Measurements from ENCODE around the gene PTPDC1.

The PTPDC1 gene

DNA sequence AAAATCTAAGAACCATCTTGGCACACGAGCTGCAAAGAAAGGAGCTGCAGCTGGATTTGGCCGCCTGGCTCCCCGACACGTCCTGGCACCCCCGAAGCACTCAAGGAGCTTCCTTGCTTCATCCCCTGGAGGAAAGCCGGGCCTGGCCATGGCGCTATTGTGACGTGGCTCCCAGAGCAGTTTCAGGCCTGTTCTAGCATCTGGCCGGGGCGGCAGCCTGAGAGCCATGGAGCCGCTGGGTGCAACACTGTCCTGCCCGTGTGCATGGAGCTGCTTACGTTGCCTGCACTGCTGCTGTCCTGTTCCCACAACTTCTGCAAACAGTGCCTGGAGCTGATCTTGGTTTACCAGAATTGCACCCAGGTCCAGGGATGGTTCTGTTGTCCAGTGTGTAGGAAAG lies 63.5 kb downstream of the PTPDC1 start:
- no peak for DNase-seq

DNA sequence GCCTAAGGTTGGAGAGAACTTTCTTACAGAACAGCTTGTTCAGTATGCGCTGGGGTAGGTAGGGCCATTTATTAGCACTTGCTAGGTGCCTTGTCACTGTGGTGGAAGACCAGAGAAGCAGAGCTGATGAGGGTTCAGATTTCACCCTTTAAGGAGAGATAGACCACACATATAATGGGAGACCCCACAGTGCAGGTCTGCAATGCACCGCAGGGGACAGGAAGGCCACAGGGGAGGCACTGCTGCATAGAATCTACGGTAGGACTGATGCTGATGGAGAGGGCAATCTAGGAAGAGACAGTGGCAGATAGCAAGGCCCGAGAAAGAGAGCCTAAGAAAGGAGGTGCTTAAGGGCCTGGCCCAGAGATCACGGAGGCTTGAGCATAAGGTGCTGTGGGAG lies 64.2 kb downstream of the PTPDC1 start:
- no peak for DNase-seq

DNA sequence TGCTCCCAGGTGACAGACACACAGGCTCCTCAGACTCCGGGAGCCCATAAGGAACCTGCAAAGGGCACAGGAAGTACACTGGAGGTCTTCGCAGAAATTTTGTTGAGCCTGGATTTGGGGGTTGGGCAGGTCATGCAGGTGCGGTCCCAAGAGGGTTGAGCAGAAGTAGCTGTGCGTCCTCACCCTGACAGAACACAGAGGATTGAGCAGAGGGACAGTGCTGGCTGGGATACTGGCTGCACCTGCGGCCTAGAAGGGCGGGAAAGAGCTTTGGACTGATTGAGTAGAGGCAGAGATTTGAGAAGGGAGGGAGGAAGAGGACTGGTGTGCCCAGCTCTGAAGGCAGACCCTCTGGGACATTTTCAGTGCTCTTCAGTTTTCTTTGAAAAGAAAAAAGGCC lies 65.4 kb downstream of the PTPDC1 start:
- DNase-seq, result no peak

DNA sequence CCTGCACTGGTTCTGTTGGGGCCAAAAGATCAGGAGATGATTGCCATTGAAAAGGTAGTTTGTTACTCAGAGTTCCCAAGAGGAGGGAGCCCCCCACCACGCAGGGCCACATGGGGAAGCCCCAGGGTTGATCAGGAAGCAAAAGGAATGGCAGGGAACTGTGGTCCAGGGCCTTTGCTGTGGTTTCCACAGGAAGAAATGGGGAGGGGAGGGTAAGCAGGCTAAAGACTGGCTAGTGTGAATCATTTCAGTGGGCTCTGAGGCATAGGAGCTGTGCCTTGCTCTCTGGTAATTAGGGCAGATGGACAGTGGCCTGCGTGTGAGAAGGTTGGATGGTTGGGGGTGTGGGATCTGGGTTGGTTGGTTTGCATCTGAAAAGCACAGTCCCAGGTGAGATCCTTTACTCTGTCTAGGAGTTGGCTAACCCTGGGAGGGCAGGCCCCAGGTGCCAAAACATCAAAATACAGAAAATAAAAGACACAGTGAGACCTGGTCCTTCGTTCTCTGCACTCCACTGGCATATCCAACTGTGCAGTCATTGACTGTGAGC lies 66.1 kb downstream of the PTPDC1 start:
- DNase-seq, result no peak

DNA sequence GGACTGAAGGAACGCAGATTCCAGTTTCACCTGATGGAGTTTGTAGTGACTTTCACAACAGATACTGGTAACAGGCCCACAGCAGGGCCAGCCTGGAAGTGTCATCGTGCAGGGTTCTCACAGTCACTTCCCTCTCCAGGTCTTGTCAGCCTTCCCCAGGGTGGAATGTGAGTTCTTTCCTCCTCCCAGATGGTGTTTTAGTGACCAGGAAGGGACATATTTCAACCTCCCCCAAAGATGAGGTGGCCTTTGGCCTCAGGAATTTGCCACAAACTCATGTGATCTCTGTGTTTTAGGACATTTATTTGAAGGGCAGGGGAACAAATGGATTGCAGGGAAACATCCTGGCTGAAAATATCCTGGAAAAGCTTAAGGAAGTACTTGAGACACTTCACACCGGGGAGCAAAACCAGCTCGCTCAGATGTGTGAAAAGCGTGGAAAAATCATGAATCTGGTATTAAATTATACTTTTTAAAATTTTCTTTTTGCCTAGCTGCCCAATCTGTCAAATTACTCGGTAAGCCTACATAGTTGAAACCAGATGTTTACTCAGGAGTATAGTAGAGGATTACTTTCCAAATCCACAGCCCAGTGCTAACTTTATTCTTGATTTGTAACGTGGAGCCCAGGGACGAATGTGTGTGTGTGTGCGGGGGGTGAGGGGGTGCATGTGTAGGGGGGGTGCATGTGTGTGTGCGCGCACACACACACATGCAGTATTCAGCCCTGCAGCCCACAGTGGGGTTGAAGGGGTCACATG lies 66.8 kb downstream of the PTPDC1 start:
- no peak for DNase-seq

DNA sequence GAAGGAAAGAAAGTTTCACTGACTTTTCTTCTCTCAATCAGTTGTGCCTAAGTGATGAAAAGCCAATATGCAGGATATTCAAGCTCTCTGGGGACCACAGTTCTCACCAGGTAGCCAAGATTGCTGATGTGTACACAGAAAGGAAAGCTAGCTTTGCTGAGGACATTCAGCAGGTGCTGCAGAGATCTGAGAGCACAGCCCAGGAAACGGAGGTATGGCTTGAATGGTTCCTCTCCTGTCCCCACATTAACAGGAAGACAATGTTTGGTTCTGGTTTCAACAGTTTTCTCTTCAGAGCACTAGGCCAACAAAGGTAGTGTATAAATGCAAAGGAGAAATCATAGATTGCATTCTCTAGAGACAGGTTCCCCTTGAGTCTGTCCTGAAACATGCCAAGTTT lies 69.6 kb downstream of the PTPDC1 start:
- no peak for DNase-seq

DNA sequence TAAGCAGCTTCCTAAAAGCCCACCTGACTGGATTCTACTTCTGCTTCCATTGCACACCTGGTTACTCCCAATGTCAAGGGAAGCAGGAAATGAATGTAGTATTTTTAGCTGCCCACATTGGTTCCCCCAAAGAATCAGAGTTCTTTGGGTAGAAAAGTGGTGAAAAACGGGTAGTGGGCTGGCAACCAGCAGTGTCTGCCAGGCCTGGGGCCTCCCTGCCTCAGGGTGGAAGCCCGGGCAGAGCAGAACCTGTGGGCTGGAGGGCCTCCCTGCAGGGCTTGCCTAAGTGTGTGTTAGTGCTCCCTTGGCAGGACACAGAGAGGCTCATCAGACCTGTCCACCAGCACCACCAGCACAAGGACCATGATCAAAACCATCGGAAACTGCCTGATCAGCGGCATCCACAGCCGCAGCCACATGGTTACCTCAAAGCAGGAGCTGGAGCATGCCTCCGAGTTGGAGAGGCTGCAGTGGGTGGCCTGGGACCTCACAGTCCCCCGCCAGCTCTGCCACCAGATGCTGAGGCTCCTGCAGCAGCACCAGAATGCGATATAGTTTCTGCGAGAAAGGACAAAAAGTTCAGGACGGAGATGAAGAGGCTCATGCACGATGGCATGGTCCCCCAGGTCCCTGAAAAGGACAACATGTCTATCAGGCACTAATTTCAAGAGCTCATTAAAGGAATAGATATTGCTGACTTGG lies 72.2 kb downstream of the PTPDC1 start:
- DNase-seq, result no peak

DNA sequence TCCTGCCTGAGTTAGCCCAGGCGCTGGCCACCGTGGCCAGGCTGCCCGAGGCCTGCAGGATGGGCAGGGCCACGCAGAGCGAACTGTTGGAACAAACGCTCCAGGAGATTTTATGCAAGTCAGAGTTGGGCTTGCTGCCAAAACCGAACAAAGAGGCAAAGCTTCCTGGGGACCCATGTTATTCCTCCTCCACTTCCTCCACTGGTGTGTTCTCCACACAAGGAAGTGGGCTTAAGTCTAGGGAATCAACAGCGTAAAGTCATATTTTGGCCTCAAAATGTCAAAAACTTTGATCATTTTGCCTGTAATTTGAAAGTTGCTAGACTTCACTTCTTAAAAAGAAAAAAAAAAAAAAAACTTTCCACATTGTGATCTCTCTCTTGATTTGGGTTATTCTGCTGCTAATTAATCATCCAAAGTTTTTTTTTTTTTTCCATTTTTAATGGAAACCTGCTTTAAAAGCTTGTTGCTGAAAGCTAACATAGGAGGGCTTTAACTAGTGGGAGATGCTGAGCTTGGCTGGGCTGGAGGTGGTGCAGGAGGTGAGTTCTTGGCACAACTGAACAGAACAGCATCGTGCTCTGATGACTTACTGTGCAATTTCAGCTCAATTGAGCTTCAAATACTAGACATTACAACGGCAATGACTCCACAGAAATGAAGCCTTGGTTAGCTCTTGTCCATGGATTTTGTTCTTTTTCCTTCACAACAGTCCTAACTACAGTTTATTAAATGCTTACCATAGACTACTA lies 73.0 kb downstream of the PTPDC1 start:
- DNase-seq, result no peak

Measured in CD4-positive, alpha-beta T cell treated with Interleukin-15 for 1 hour (primary cell).